ENCODE measurements around the gene MRPS33.

The MRPS33 gene

GRCh38 chr7:140972876-140973829 is 41.6 kb downstream of the MRPS33 start:
- Histone ChIP-seq H3K4me2 (ENCODE audit: low read length) (no peak overlapping the region), H3K36me3 (replicated peaks; ENCODE audit: low read depth, low read length) (no peaks in the 10 kb centered on the region), H3K27ac (ENCODE audit: low read length) (no peak overlapping the region), H3K27me3 (ENCODE audit: low read depth, low read length) (no peaks in the 10 kb centered on the region), H3K4me3 (ENCODE audit: low read length) (no peak overlapping the region), H2AFZ (ENCODE audit: low read depth, low read length) (no peak overlapping the region), H3K9ac (ENCODE audit: low read length) (no peak overlapping the region), H3K9me3 (ENCODE audit: insufficient read depth, low read length) (no peaks in the 10 kb centered on the region), H3K79me2 (ENCODE audit: low read length) (no peaks in the 10 kb centered on the region), H3K4me1 (ENCODE audit: low read length) (no peaks in the 10 kb centered on the region), H4K20me1 (ENCODE audit: insufficient read depth, low read length) (no peaks in the 10 kb centered on the region)
- TF ChIP-seq EZH2phosphoT487 (IDR thresholded peaks at IDR 0.05; ENCODE audit: low read depth) (no peak), CTCF (IDR thresholded peaks at IDR 0.05; ENCODE audit: low read depth, low read length) (no peak)

- Histone ChIP-seq H3K36me3 (replicated peaks; ENCODE audit: low read depth, low read length) (no peaks in the 10 kb centered on the region), H3K79me2 (ENCODE audit: low read length) (no peaks in the 10 kb centered on the region), H2AFZ (ENCODE audit: low read depth, low read length) (no peak overlapping the region), H4K20me1 (ENCODE audit: insufficient read depth, low read length) (no peaks in the 10 kb centered on the region), H3K27me3 (ENCODE audit: low read depth, low read length) (no peaks in the 10 kb centered on the region), H3K4me1 (ENCODE audit: low read length) (no peaks in the 10 kb centered on the region), H3K4me3 (ENCODE audit: low read length) (no peak overlapping the region), H3K4me2 (ENCODE audit: low read length) (no peak overlapping the region), H3K9me3 (ENCODE audit: insufficient read depth, low read length) (no peaks in the 10 kb centered on the region), H3K27ac (ENCODE audit: low read length) (no peak overlapping the region), H3K9ac (ENCODE audit: low read length) (no peak overlapping the region)
- TF ChIP-seq CTCF (IDR thresholded peaks at IDR 0.05; ENCODE audit: low read depth, low read length) (no peak), EZH2phosphoT487 (IDR thresholded peaks at IDR 0.05; ENCODE audit: low read depth) (no peak)
Observed at GRCh38 chr7:140972344-140972743, 42.4 kb downstream of the MRPS33 start.

GRCh38 chr7:140967438-140967837 is 47.3 kb downstream of the MRPS33 start:
- no peaks in the 10 kb centered on the region for H3K9me3 ChIP-seq (ENCODE audit: insufficient read depth, low read length)
- no peaks in the 10 kb centered on the region for H3K79me2 ChIP-seq (ENCODE audit: low read length)
- no peak overlapping the region for H3K4me3 ChIP-seq (ENCODE audit: low read length)
- no peak overlapping the region for H3K9ac ChIP-seq (ENCODE audit: low read length)
- no peak overlapping the region for H3K4me2 ChIP-seq (ENCODE audit: low read length)
- H4K20me1 ChIP-seq (ENCODE audit: insufficient read depth, low read length): no peaks in the 10 kb centered on the region
- peaks cover 3% of the 10 kb centered on the region; the same call in 1 of the 2 replicates for H3K27me3 ChIP-seq (ENCODE audit: low read depth, low read length)
- no peaks in the 10 kb centered on the region for H3K36me3 ChIP-seq (replicated peaks; ENCODE audit: low read depth, low read length)
- H3K27ac ChIP-seq (ENCODE audit: low read length): no peak overlapping the region
- H3K4me1 ChIP-seq (ENCODE audit: low read length): no peaks in the 10 kb centered on the region
- no peak overlapping the region for H2AFZ ChIP-seq (ENCODE audit: low read depth, low read length)
- TF ChIP-seq CTCF (IDR thresholded peaks at IDR 0.05; ENCODE audit: low read depth, low read length) (no peak), EZH2phosphoT487 (IDR thresholded peaks at IDR 0.05; ENCODE audit: low read depth) (no peak)

GRCh38 chr7:140966561-140967233 is 48.1 kb downstream of the MRPS33 start:
- H4K20me1 ChIP-seq (ENCODE audit: insufficient read depth, low read length): no peaks in the 10 kb centered on the region
- H3K9ac ChIP-seq (ENCODE audit: low read length): no peak overlapping the region
- H3K4me2 ChIP-seq (ENCODE audit: low read length): no peak overlapping the region
- no peaks in the 10 kb centered on the region for H3K36me3 ChIP-seq (replicated peaks; ENCODE audit: low read depth, low read length)
- H3K79me2 ChIP-seq (ENCODE audit: low read length): no peaks in the 10 kb centered on the region
- H3K4me1 ChIP-seq (ENCODE audit: low read length): no peaks in the 10 kb centered on the region
- H3K27me3 ChIP-seq (ENCODE audit: low read depth, low read length): peaks cover 3% of the 10 kb centered on the region; the same call in 1 of the 2 replicates
- no peak overlapping the region for H3K4me3 ChIP-seq (ENCODE audit: low read length)
- TF ChIP-seq EZH2phosphoT487 (IDR thresholded peaks at IDR 0.05; ENCODE audit: low read depth) (no peak), CTCF (IDR thresholded peaks at IDR 0.05; ENCODE audit: low read depth, low read length) (no peak)
- no peaks in the 10 kb centered on the region for H3K9me3 ChIP-seq (ENCODE audit: insufficient read depth, low read length)
- H3K27ac ChIP-seq (ENCODE audit: low read length): no peak overlapping the region
- H2AFZ ChIP-seq (ENCODE audit: low read depth, low read length): no peak overlapping the region
